ENCODE results near the gene TRIM31. TPM values are rescaled to one million over a fixed set of nuclear protein-coding genes. Genes with fewer than 3 reads are reported as not detected.

The TRIM31 gene
- total and polyA plus RNA-seq, 10 donors: 0.09 to 0.14 TPM; not detected in 8

DNA sequence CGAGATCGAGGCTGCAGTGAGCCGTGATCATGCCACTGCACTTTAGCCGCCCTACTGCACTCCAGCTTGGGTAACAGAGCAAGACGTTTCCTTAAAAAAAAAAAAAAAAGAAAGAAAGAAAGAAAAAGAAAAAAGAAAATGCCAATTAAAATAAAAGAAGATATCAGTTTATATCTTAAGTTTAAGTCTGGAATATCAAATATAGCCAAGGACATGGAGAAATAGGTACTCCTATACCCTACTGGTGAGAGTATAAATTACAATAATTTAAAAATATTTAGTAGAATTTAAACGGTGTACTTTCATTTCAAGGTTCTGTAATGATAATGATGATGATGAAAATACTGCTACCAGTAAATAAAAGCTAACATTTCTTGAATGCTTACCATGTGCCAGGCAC lies 3.8 kb upstream of the TRIM31 start:
- intact Hi-C loops (cut with DNase I; ENCODE audit: low total_unique reads): no loop called here
- Histone ChIP-seq H3K27me3 (replicated peaks in 1 of 7) (peaks cover 0 to 60% (median 8%) of the 10 kb centered on the region in 7 donors), H3K36me3 (no peaks in the 10 kb centered on the region), H3K4me3 (no peak overlapping the region), H3K4me1 (no peaks in the 10 kb centered on the region), H3K27ac (no peak overlapping the region), H3K9me3 (no peaks in the 10 kb centered on the region)
- no peak for DNase-seq
- 74 to 79% (median 77%) methylated on average over 6 of the region's 6 CpGs for WGBS, 5 donors
- TF ChIP-seq POLR2A (IDR thresholded peaks at IDR 0.05): no peak
- TF ChIP-seq, protein P1, sequence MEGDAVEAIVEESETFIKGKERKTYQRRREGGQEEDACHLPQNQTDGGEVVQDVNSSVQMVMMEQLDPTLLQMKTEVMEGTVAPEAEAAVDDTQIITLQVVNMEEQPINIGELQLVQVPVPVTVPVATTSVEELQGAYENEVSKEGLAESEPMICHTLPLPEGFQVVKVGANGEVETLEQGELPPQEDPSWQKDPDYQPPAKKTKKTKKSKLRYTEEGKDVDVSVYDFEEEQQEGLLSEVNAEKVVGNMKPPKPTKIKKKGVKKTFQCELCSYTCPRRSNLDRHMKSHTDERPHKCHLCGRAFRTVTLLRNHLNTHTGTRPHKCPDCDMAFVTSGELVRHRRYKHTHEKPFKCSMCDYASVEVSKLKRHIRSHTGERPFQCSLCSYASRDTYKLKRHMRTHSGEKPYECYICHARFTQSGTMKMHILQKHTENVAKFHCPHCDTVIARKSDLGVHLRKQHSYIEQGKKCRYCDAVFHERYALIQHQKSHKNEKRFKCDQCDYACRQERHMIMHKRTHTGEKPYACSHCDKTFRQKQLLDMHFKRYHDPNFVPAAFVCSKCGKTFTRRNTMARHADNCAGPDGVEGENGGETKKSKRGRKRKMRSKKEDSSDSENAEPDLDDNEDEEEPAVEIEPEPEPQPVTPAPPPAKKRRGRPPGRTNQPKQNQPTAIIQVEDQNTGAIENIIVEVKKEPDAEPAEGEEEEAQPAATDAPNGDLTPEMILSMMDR (IDR thresholded peaks at IDR 0.05 in 8 of 11, conservative IDR thresholded peaks at IDR 0.05 in 3 of 11): no peak
- TF ChIP-seq POLR2AphosphoS5 (IDR thresholded peaks at IDR 0.05): no peak

DNA sequence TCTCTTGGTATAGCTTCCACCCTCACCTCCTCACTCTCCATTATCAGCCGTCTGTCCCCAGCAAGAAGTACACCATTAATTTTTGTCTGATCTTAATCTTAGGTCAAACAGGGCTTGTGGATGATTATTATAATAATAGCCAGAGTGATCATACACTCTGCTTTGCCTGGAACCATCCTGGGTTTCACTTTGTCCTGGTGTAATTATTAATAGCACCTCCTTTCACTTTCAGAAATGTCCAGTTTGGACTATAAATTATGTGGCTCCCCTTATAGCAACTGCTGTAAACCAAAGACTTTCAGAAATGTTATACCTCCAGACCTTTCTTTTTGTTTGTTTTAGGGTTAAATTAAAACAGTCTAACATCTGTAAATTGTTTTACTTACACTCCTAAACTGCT lies 951 bp upstream of the TRIM31 start:
- TF ChIP-seq POLR2A (IDR thresholded peaks at IDR 0.05): no peak
- TF ChIP-seq, protein P1 (IDR thresholded peaks at IDR 0.05 in 8 of 11, conservative IDR thresholded peaks at IDR 0.05 in 3 of 11): no peak
- Histone ChIP-seq H3K4me3 (no peak overlapping the region), H3K9me3 (no peaks in the 10 kb centered on the region), H3K4me1 (no peaks in the 10 kb centered on the region), H3K27me3 (replicated peaks in 1 of 7) (peaks cover 0 to 80% (median 28%) of the 10 kb centered on the region in 7 donors), H3K27ac (no peak overlapping the region), H3K36me3 (no peaks in the 10 kb centered on the region)
- intact Hi-C loops (cut with DNase I; ENCODE audit: low total_unique reads): no loop called here
- 44 to 59% (median 55%) methylated on average over 1 of the region's 1 CpG for WGBS, 5 donors
- DNase-seq: no peak

DNA sequence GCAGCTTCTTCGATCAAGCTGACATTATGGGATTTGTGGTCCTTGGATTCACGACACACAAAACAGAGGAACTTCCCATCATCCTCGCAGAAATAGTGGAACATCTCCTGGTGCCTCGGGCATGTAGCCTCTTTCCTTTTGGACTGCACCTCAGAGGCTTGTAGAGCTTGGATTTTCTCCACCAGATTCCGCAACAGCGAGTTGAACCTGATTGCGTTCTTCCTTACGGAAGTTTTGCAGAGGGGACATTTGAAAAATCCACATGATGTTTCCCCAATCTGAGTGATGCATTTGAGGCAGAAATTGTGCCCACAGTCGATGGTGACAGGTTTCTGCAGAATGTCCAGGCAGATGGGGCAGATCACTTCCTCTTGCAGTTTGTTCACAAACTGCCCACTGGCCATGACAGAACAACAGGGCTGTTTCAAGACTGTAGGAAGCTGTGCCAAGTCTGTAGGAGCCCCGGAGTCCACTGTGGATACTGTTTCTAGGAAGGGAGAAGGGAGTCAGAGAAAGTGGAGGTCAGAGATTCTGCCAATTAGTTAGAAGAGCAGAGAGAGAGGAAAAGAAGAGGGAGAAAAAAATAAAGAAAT lies 392 bp downstream of the TRIM31 start:
- DNase-seq: no peak
- Histone ChIP-seq H3K27ac (no peak overlapping the region), H3K4me3 (no peak overlapping the region), H3K27me3 (replicated peaks in 1 of 7) (peaks cover 0 to 92% (median 33%) of the 10 kb centered on the region in 7 donors), H3K36me3 (no peaks in the 10 kb centered on the region), H3K4me1 (no peaks in the 10 kb centered on the region), H3K9me3 (no peaks in the 10 kb centered on the region)
- WGBS, 5 donors: 76 to 84% (median 78%) methylated on average over 10 of the region's 10 CpGs
- TF ChIP-seq POLR2AphosphoS5 (IDR thresholded peaks at IDR 0.05) (no peak), POLR2A (IDR thresholded peaks at IDR 0.05) (no peak)
- TF ChIP-seq, protein P1 (IDR thresholded peaks at IDR 0.05 in 8 of 11, conservative IDR thresholded peaks at IDR 0.05 in 3 of 11): no peak
- intact Hi-C loops (cut with DNase I; ENCODE audit: low total_unique reads): no loop called here

DNA sequence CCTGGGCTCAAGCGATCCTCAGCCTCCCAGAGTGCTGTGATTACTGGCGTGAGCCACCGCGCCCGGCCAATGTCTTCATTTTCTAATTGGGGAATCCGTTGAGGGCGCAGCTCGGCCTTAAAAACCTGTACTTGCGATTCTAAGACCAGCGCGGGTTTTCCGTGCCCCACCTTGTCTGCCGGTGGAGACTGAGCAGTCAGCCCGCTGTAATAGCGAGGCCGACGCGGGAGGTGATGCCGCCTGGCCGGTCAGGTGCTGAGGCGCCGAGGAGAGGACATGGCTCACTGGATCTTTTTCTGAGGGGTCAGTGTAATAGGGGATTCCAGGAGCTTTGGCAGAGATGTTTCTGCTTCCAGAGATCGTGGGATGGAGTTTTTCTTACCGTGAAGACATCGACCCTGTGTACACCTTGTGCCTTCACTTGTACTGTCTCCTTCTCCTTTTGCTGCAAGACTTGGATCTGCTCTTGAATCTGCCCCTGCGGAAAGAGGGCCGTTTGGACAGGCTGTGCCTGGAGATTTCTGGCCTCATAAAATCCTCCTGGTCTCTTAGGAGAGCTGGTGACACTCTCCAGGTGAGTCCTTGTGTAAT lies 1.5 kb downstream of the TRIM31 start:
- H3K4me1 ChIP-seq: no peaks in the 10 kb centered on the region
- intact Hi-C loops (cut with DNase I; ENCODE audit: low total_unique reads): no loop called here
- no peaks in the 10 kb centered on the region for H3K9me3 ChIP-seq
- TF ChIP-seq POLR2AphosphoS5 (IDR thresholded peaks at IDR 0.05) (no peak), POLR2A (IDR thresholded peaks at IDR 0.05) (no peak)
- TF ChIP-seq, protein P1 (IDR thresholded peaks at IDR 0.05 in 8 of 11, conservative IDR thresholded peaks at IDR 0.05 in 3 of 11): no peak
- WGBS, 5 donors: 43 to 68% (median 62%) methylated on average over 21 to 27 of the region's 27 CpGs
- DNase-seq: no peak
- H3K27me3 ChIP-seq (replicated peaks in 1 of 7): peaks cover 0 to 91% (median 35%) of the 10 kb centered on the region in 7 donors
- H3K4me3 ChIP-seq: no peak overlapping the region
- H3K36me3 ChIP-seq: no peaks in the 10 kb centered on the region
- H3K27ac ChIP-seq: no peak overlapping the region

All from spleen (tissue), 11 donors.